GM23248 (cell line): ENCODE results near the gene COX17. TPM values are rescaled to one million over a fixed set of nuclear protein-coding genes. Genes with fewer than 3 reads are reported as not detected.

Experiments used
- DNase-seq: peaks from one replicate; pipeline ENCODE4 v3.0.0-alpha.2; 2015
- H2AFZ ChIP-seq: fragments of 200-600 bp; sonication (generic); 2 replicates; pipeline ENCODE4 v1.6.1; 2016; ENCODE audit warnings: antibody characterized with exemption
- H3F3A ChIP-seq: fragments of 200-600 bp; sonication (generic); 2 replicates; pipeline ENCODE4 v1.6.1; 2016; ENCODE audit warnings: mild to moderate bottlenecking, antibody characterized with exemption, mixed run types; ENCODE audit not compliant: insufficient read depth
- H3K27ac ChIP-seq: fragments of 200-600 bp; sonication (generic); 2 replicates; pipeline ENCODE4 v1.5.1; 2016; ENCODE audit warnings: mild to moderate bottlenecking
- H3K27me3 ChIP-seq: fragments of 200-600 bp; sonication (generic); replicated peaks from 2 replicates; pipeline ENCODE4 v1.6.1; 2016; ENCODE audit warnings: mild to moderate bottlenecking; ENCODE audit not compliant: insufficient read depth
- H3K36me3 ChIP-seq: fragments of 200-600 bp; sonication (generic); 2 replicates; pipeline ENCODE4 v1.6.1; 2016; ENCODE audit warnings: low read depth, mild to moderate bottlenecking
- H3K4me1 ChIP-seq: fragments of 200-600 bp; sonication (generic); 2 replicates; pipeline ENCODE4 v1.6.1; 2016; ENCODE audit warnings: mild to moderate bottlenecking; ENCODE audit not compliant: insufficient read depth
- H3K4me2 ChIP-seq: fragments of 200-600 bp; sonication (generic); one replicate; pipeline ENCODE4 v1.6.1; 2016; ENCODE audit warnings: mild to moderate bottlenecking; ENCODE audit not compliant: unreplicated experiment
- H3K4me3 ChIP-seq: fragments of 200-600 bp; sonication (generic); 2 replicates; pipeline ENCODE4 v1.5.1; 2016; ENCODE audit warnings: mild to moderate bottlenecking
- H3K79me2 ChIP-seq: fragments of 200-600 bp; sonication (generic); 2 replicates; pipeline ENCODE4 v1.6.1; 2016; ENCODE audit warnings: mild to moderate bottlenecking; ENCODE audit not compliant: insufficient read depth
- H3K9ac ChIP-seq: fragments of 200-600 bp; sonication (generic); 2 replicates; pipeline ENCODE4 v1.6.1; 2016; ENCODE audit warnings: mild to moderate bottlenecking
- H3K9me2 ChIP-seq: fragments of 200-600 bp; sonication (generic); 2 replicates; pipeline ENCODE4 v1.6.1; 2016; ENCODE audit warnings: mixed run types, mild to moderate bottlenecking, moderate library complexity; ENCODE audit not compliant: insufficient read depth
- H3K9me3 ChIP-seq: fragments of 200-600 bp; sonication (generic); one replicate; pipeline ENCODE4 v1.6.1; 2017; ENCODE audit warnings: low read depth
- H4K20me1 ChIP-seq: fragments of 200-600 bp; sonication (generic); 2 replicates; pipeline ENCODE4 v1.6.0; 2016; ENCODE audit not compliant: insufficient read depth
- EZH2 ChIP-seq: fragments of 200-600 bp; sonication (generic); IDR thresholded peaks from 2 replicates; pipeline ENCODE4 v1.6.1; 2018; ENCODE audit warnings: antibody characterized with exemption, mild to moderate bottlenecking; ENCODE audit not compliant: insufficient read depth, poor library complexity, severe bottlenecking
- EZH2phosphoT487 ChIP-seq: fragments of 200-600 bp; sonication (generic); IDR thresholded peaks from 2 replicates; pipeline ENCODE4 v1.6.1; 2018; ENCODE audit warnings: antibody characterized with exemption, moderate library complexity, mild to moderate bottlenecking, low read depth; ENCODE audit not compliant: insufficient read depth
- WGBS, 2 experiments: methylation state at CpG; one replicate each; pipeline ENCODE4 v1.1.6; 2015 to 2017; ENCODE audit warnings: low lambda C conversion rate in 2 of 2, low coverage in 1 of 2; ENCODE audit errors: missing lambda C conversion rate in 2 of 2; 5-methylcytosine and 5-hydroxymethylcytosine counted together
- in situ Hi-C: fragments of 300-500 bp; cut with MboI; formaldehyde crosslinking; loops from 2 replicates; pipeline ENCODE4 v1.15.0; 2020
- polyA plus RNA-seq: library from polyadenylated mRNA; unstranded; fragments of >200 nt; fragmentation: Nextera tagmentation; extraction: Ambion mirVana; gene quantifications from 2 replicates; pipeline ENCODE4 v1.2.1, GENCODE V29; 2016
- total RNA-seq: library from RNA; depleted of rRNA; stranded (reverse); fragments of >200 nt; shearing (Covaris generic); gene quantifications from 2 replicates; pipeline ENCODE4 v1.2.3, GENCODE V29; 2014

COX17 gene
- total and polyA plus RNA-seq, 2 experiments from 2014 or later, result 7.0 to 53.3 TPM

GRCh38 chr3:119672776-119673175 is 4.4 kb downstream of the COX17 start:
- Histone ChIP-seq H3K27me3 (no peaks in the 10 kb centered on the region), H3K4me1 (peaks cover 21% of the 10 kb centered on the region), H3K36me3 (peaks cover 12% of the 10 kb centered on the region; the same call in 1 of the 2 replicates), H3F3A (0 out of 2 replicates have a peak, but pooled peaks cover 5% of the 10 kb centered on the region), H3K9me2 (no peaks in the 10 kb centered on the region), H3K4me2 (no peak overlapping the region), H3K79me2 (peaks cover 19% of the 10 kb centered on the region), H4K20me1 (no peaks in the 10 kb centered on the region), H2AFZ (no peak overlapping the region), H3K9ac (no peak overlapping the region), H3K27ac (no peak overlapping the region), H3K4me3 (no peak overlapping the region), H3K9me3 (no peaks in the 10 kb centered on the region)
- in situ Hi-C loops, result no loop called here
- TF ChIP-seq EZH2 (no peak), EZH2phosphoT487 (no peak)
- 72 to 73% methylated on average over 2 of the region's 2 CpGs for WGBS, 2 experiments
- no peak for DNase-seq

- Histone ChIP-seq H3K36me3 (peaks cover 12% of the 10 kb centered on the region; the same call in 1 of the 2 replicates), H3K4me2 (no peak overlapping the region), H3K79me2 (0 out of 2 replicates have a peak, but pooled peaks cover 2% of the 10 kb centered on the region), H3K9me2 (no peaks in the 10 kb centered on the region), H3K27me3 (no peaks in the 10 kb centered on the region), H3K9ac (no peak overlapping the region), H3K4me1 (peaks cover 13% of the 10 kb centered on the region), H3K9me3 (no peaks in the 10 kb centered on the region), H2AFZ (no peak overlapping the region), H4K20me1 (no peaks in the 10 kb centered on the region), H3K27ac (no peak overlapping the region), H3K4me3 (no peak overlapping the region), H3F3A (peaks cover 8% of the 10 kb centered on the region; the same call in 1 of the 2 replicates)
- in situ Hi-C loops, result no loop called here
- 98% methylated on average over 5 of the region's 5 CpGs for whole genome bisulfite sequencing, 2 experiments
- TF ChIP-seq EZH2phosphoT487 (no peak), EZH2 (no peak)
- peak; percentile 31 for DNase-seq
Observed at GRCh38 chr3:119669906-119670570, 7.2 kb downstream of the COX17 start.

GRCh38 chr3:119665954-119666559 is 11.1 kb downstream of the COX17 start:
- peaks cover 9% of the 10 kb centered on the region; the same call in 1 of the 2 replicates for H3K36me3 ChIP-seq

GRCh38 chr3:119664850-119665379 is 12.3 kb downstream of the COX17 start:
- DNase-seq, result no peak
- Histone ChIP-seq H3K27ac (peak overlapping the region; percentile 74), H3K9me3 (no peaks in the 10 kb centered on the region), H3K9ac (peak overlapping the region; percentile 39), H3F3A (peaks cover 33% of the 10 kb centered on the region), H3K27me3 (no peaks in the 10 kb centered on the region), H2AFZ (peak overlapping the region; percentile 23), H3K4me2 (no peak overlapping the region), H3K4me3 (no peak overlapping the region), H4K20me1 (no peaks in the 10 kb centered on the region), H3K4me1 (peaks cover 36% of the 10 kb centered on the region), H3K79me2 (no peaks in the 10 kb centered on the region), H3K9me2 (no peaks in the 10 kb centered on the region), H3K36me3 (peaks cover 9% of the 10 kb centered on the region; the same call in 1 of the 2 replicates)
- TF ChIP-seq EZH2phosphoT487 (no peak), EZH2 (no peak)
- WGBS, 2 experiments, result 80 to 87% methylated on average over 4 of the region's 4 CpGs
- in situ Hi-C loops, result no loop called here

More at GRCh38 chr3:119665954-119666559, 11.1 kb downstream of the COX17 start:
- Histone ChIP-seq H3K9me2 (no peaks in the 10 kb centered on the region), H3K4me1 (peaks cover 41% of the 10 kb centered on the region), H3K4me3 (no peak overlapping the region), H3K27ac (no peak overlapping the region), H3K27me3 (no peaks in the 10 kb centered on the region), H3F3A (peaks cover 33% of the 10 kb centered on the region), H3K9me3 (no peaks in the 10 kb centered on the region), H3K9ac (no peak overlapping the region), H3K79me2 (no peaks in the 10 kb centered on the region), H4K20me1 (no peaks in the 10 kb centered on the region), H3K4me2 (no peak overlapping the region), H2AFZ (no peak overlapping the region)
- DNase-seq, result no peak
- in situ Hi-C loops, result no loop called here
- 87 to 88% methylated on average over 6 of the region's 6 CpGs for WGBS, 2 experiments
- TF ChIP-seq EZH2 (no peak), EZH2phosphoT487 (no peak)
